ENCODE measurements around the gene BPHL.
"Not testable (repeated sequence)": the region's sequence is repeated elsewhere in the genome, so short reads cannot be mapped to it uniquely, and the experiment has no call there.

BPHL gene

GRCh38 chr6:3157131-3157933 lies 38.8 kb downstream of the BPHL start, which contains the start of gene TUBB2A:
Gene TUBB2A, minus strand, starts transcription at chr6:3157544. Its CDS starts 81 bp downstream, at chr6:3157463.
- peak; percentile 20 for DNase-seq

GRCh38 chr6:3159805-3160781 lies 41.6 kb downstream of the BPHL start:
- no peak for DNase-seq

- DNase-seq = no peak
These were observed 43.6 kb downstream of the BPHL start for GRCh38 chr6:3162067-3162497.

GRCh38 chr6:3162565-3163247 lies 44.2 kb downstream of the BPHL start:
- DNase-seq = peak; percentile 32

- DNase-seq = no peak
These were observed 44.7 kb downstream of the BPHL start for GRCh38 chr6:3163248-3163594.

- no peak for DNase-seq
These were observed 45.9 kb downstream of the BPHL start for GRCh38 chr6:3164388-3164787.

- DNase-seq = no peak
These were observed 47.4 kb downstream of the BPHL start for GRCh38 chr6:3165631-3166534.

- not testable (repeated sequence) for DNase-seq
These were observed 48.2 kb downstream of the BPHL start for GRCh38 chr6:3166535-3167225.

GRCh38 chr6:3168046-3168445 lies 49.5 kb downstream of the BPHL start:
- not testable (repeated sequence) for DNase-seq

GRCh38 chr6:3170676-3171075 lies 52.2 kb downstream of the BPHL start:
- DNase-seq = not testable (repeated sequence)

- not testable (repeated sequence) for DNase-seq
These were observed 53.0 kb downstream of the BPHL start for GRCh38 chr6:3171313-3172175.

GRCh38 chr6:3172789-3173188 lies 54.3 kb downstream of the BPHL start:
- DNase-seq = not testable (repeated sequence)

GRCh38 chr6:3173636-3174089 lies 55.2 kb downstream of the BPHL start:
- not testable (repeated sequence) for DNase-seq

- no peak for DNase-seq
These were observed 57.3 kb downstream of the BPHL start for GRCh38 chr6:3175715-3176402.

- DNase-seq = no peak
These were observed 58.2 kb downstream of the BPHL start for GRCh38 chr6:3176562-3177355.

GRCh38 chr6:3178666-3179065 lies 60.2 kb downstream of the BPHL start:
- not testable (repeated sequence) for DNase-seq

- DNase-seq = not testable (repeated sequence)
These were observed 61.4 kb downstream of the BPHL start for GRCh38 chr6:3179945-3180344.

GRCh38 chr6:3181105-3181504 lies 62.6 kb downstream of the BPHL start:
- DNase-seq = no peak

- no peak for DNase-seq
These were observed 64.6 kb downstream of the BPHL start for GRCh38 chr6:3183066-3183465.
